SK-N-MC (cell line): Measurements from ENCODE around the gene DHX9.

Experiments used
- DNase-seq: peaks from one replicate; pipeline ENCODE4 v3.0.0-alpha.2; 2011; ENCODE audit warnings: low read depth, low spot score
- H3K27ac ChIP-seq: fragments of 200-600 bp; sonication (generic); 2 replicates; pipeline ENCODE4 v1.5.1; 2016; ENCODE audit warnings: mixed run types
- H3K36me3 ChIP-seq: fragments of 200-600 bp; sonication (generic); 2 replicates; pipeline ENCODE4 v1.6.1; 2017; ENCODE audit warnings: antibody characterized with exemption, low read length, mixed read lengths; ENCODE audit not compliant: insufficient read depth
- H3K4me3 ChIP-seq: fragments of 200-600 bp; sonication (generic); 2 replicates; pipeline ENCODE4 v1.5.1; 2016
- H3K9ac ChIP-seq: fragments of 200-600 bp; sonication (generic); 2 replicates; pipeline ENCODE4 v1.8.0; 2017; ENCODE audit warnings: mixed run types, mixed read lengths; ENCODE audit not compliant: insufficient read length
- H3K9me3 ChIP-seq: fragments of 200-600 bp; sonication (generic); 2 replicates; pipeline ENCODE4 v1.6.1; 2017; ENCODE audit warnings: low read depth, mild to moderate bottlenecking, antibody characterized with exemption, low read length, moderate library complexity, mixed read lengths
- EZH2 ChIP-seq: fragments of 200-600 bp; sonication (generic); IDR thresholded peaks from one replicate; pipeline ENCODE4 v1.6.1; 2017; ENCODE audit warnings: antibody characterized with exemption
- FOXP2 ChIP-seq: optimal IDR thresholded peaks from 2 replicates; pipeline ENCODE3; 2011; ENCODE audit warnings: mild to moderate bottlenecking, moderate library complexity; ENCODE audit not compliant: insufficient read depth; ENCODE audit errors: extremely low read length, control extremely low read depth
- POLR2AphosphoS5 ChIP-seq: IDR thresholded peaks from 2 replicates; pipeline ENCODE4 v1.6.1; 2012; ENCODE audit warnings: mild to moderate bottlenecking, low read depth, low read length, borderline replicate concordance

Gene DHX9

DNA sequence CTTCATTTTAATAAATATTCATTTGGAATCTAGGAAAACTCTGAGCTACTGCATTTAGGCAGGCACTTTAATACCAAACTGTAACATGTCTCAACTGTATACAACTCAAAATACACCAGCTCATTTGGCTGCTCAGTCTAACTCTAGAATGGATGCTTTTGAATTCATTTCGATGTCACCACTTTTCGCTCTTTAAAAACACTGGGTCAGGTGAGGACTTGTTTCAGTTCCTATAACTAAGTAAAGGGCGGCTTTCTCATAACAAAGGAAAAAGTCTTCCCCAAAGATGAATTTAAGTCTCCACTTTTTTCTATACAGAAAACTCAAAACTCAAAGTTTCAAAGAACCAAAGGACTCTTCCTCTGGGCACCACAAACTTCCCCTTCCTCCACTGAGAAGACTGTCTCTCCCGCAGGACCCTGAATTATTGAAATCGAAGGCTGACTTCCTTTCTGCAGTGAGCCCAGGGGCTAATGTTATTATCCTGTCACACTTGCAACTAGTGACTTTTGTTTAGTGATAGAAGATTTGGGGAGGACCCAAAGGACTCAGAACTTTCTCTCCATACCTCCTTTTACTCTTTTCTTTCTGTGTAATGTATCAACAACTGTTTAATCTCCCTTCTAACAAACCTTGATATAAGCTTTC, 9.7 kb upstream of the DHX9 start:
- Histone ChIP-seq H3K27ac (no peak overlapping the region), H3K36me3 (no peaks in the 10 kb centered on the region), H3K4me3 (peak overlapping the region; percentile 26; the same call in 1 of the 2 replicates), H3K9ac (peak overlapping the region; percentile 2), H3K9me3 (no peaks in the 10 kb centered on the region)
- DNase-seq: no peak
- TF ChIP-seq EZH2: no peak
- TF ChIP-seq POLR2AphosphoS5: no peak
- no peak for TF ChIP-seq FOXP2

DNA sequence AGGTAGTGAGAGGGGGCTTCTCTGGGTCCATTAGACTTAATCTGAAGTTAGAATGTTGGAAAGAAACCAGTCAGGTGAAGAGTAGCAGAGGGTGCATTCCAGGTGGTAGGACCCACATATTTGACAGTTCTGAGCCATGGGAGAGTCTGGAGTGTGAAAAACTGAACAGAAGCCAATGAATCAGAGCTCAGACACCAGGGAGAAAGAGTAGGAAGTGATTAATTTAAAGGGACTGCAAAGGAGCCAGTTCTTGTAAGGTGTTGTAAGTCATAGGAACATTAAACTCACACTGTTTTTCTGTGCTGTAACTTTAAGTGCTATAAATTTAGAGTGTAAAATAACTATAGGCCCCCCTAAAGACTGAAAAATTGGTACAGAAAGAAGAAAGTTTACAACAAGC, 5.9 kb upstream of the DHX9 start:
- Histone ChIP-seq H3K9me3 (no peaks in the 10 kb centered on the region), H3K9ac (no peak overlapping the region), H3K36me3 (no peaks in the 10 kb centered on the region), H3K4me3 (no peak overlapping the region), H3K27ac (no peak overlapping the region)
- no peak for DNase-seq
- TF ChIP-seq POLR2AphosphoS5 (no peak), EZH2 (no peak), FOXP2 (no peak)

DNA sequence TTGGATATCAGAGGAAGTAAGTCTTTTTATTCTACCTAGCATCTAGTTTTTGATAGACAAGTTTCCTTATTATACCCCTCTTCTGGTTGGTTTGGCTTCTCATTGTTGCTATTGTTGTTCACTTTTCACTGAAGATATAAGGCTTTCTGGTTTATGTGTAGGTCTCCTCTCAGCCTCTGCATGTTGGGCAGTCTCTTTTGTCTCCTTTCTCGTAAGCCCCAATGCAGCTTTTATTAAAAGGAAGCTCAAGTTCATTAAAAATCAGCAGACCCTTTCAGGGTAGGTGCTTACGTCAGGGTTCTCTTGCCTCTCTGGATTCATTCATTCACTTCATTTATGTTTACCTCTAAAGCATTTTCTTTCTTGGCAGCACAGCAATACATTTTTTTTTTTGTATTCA, 4.8 kb upstream of the DHX9 start:
- H3K36me3 ChIP-seq: no peaks in the 10 kb centered on the region
- no peak for DNase-seq
- H3K9ac ChIP-seq: no peak overlapping the region
- no peak for TF ChIP-seq FOXP2
- no peak for TF ChIP-seq EZH2
- TF ChIP-seq POLR2AphosphoS5: no peak
- H3K9me3 ChIP-seq: no peaks in the 10 kb centered on the region
- H3K27ac ChIP-seq: no peak overlapping the region
- no peak overlapping the region for H3K4me3 ChIP-seq

DNA sequence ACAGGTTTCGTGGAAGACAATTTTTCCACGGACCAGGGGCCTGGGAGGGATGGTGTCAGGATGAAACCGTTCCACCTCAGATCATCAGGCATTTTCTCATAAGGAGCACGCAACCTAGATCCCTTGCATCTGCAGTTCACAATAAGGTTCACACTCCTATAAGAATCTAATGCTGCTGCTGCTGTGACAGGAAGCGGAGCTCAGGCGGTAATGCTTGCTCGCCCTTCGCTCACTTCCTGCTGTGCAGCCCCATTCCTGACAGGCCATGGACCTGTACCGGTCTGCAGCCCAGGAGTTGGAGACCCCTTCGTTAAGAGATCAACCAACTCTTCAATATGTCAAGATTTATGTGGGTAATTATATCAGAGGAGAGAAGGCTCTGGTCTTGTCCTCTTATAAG, 3.3 kb upstream of the DHX9 start:
- Histone ChIP-seq H3K9ac (no peak overlapping the region), H3K36me3 (peaks cover 9% of the 10 kb centered on the region), H3K27ac (no peak overlapping the region), H3K4me3 (no peak overlapping the region), H3K9me3 (no peaks in the 10 kb centered on the region)
- DNase-seq: no peak
- TF ChIP-seq POLR2AphosphoS5 (no peak), FOXP2 (no peak), EZH2 (no peak)

DNA sequence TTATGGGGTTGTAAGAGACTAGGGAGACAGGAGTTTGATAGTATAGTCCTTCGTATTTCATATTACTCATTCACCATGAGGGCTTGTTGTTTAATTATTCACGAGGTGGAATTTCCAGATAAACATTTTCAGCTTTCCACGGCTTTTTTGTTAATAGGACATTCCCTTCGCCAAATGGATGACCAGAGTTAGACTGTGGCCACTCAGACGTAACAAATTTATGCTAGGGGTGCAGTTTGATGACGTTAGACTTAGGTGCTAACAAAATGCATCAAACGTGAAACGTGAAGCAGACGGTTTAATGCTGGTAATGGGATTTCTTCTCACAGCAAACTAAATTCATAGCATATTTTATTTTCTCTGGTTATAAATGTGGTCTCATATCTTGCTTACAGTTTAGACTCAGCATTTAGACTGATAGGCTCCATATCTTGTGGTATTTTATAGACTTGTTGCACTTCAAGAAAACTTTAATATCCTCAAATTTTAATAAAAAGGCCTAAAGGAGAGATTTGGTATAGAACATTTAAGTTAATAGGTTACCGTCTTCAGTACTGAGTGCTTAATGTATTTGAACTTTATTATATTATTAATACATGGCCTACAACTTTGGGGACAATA, 2.3 kb downstream of the DHX9 start:
- TF ChIP-seq FOXP2: no peak
- TF ChIP-seq EZH2: no peak
- peak; percentile 27; the same call in 1 of the 2 replicates for TF ChIP-seq POLR2AphosphoS5
- Histone ChIP-seq H3K36me3 (peaks cover 65% of the 10 kb centered on the region), H3K9me3 (no peaks in the 10 kb centered on the region), H3K27ac (no peak overlapping the region), H3K9ac (peak overlapping the region; percentile 98), H3K4me3 (peak overlapping the region; percentile 87)
- DNase-seq: no peak

DNA sequence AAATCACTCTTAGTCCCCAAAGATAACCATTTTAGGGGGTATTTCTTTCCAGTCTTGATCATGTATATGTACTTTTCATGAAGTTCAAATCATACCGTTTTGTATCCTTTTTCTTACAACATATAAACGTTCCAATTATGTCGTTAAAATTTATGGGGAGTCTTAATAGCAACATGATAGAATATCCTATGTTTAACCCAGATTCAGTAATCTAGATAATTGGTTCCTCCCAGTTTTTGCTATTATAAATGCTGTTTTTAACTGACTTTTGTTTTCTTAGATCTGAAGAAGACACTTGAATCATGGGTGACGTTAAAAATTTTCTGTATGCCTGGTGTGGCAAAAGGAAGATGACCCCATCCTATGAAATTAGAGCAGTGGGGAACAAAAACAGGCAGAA, 3.1 kb downstream of the DHX9 start:
- Histone ChIP-seq H3K9ac (peak overlapping the region; percentile 98), H3K27ac (0 out of 2 replicates have a peak overlapping the region, but pooled peaks have one; percentile 34), H3K4me3 (peak overlapping the region; percentile 87), H3K36me3 (peaks cover 73% of the 10 kb centered on the region), H3K9me3 (no peaks in the 10 kb centered on the region)
- DNase-seq: no peak
- TF ChIP-seq FOXP2 (no peak), POLR2AphosphoS5 (no peak), EZH2 (no peak)

DNA sequence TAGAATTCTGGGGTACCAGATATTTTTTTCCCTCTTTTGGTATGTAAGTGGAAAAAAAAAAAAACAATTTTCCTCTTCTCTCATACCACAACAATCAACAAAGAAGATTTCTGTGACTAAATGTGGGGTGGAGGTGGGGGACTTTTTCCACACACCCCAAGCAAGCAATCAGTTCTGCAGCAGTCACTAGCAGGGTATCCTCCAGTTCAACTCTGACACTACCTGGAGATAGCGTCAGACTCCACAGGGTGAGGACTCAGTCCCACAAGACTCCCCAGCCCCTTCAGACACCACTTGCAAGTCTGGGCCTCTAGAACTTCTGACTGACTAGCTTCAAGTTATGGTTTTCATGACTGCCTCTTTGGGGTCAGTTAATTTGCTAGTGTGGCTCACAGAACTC, 6.2 kb downstream of the DHX9 start:
- H3K9ac ChIP-seq: no peak overlapping the region
- peaks cover 99% of the 10 kb centered on the region for H3K36me3 ChIP-seq

DNA sequence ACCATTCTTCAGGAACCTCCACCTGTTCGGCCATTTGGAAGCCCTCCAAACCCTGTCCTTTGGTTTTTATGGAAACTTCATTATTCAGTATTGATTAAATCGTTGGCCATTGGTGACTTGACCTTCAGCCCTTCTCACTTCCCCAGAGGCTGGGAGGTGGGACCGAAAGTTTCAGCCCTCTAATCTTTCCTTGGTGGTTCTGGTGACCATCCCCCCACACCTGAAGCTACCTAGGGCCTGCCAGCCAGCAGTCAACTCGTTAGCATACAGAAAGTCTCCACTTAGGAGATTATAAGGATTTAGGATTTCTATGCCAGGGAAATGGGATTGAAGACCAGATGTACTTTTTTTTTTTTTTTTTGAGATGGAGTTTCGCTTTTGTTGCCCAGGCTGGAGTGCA, 6.7 kb downstream of the DHX9 start:
- peaks cover 99% of the 10 kb centered on the region for H3K36me3 ChIP-seq

More for the DNA sequence above, 6.2 kb downstream of the DHX9 start:
- no peak for DNase-seq
- Histone ChIP-seq H3K27ac (no peak overlapping the region), H3K4me3 (no peak overlapping the region), H3K9me3 (no peaks in the 10 kb centered on the region)
- no peak for TF ChIP-seq EZH2
- no peak for TF ChIP-seq POLR2AphosphoS5
- no peak for TF ChIP-seq FOXP2

DNA sequence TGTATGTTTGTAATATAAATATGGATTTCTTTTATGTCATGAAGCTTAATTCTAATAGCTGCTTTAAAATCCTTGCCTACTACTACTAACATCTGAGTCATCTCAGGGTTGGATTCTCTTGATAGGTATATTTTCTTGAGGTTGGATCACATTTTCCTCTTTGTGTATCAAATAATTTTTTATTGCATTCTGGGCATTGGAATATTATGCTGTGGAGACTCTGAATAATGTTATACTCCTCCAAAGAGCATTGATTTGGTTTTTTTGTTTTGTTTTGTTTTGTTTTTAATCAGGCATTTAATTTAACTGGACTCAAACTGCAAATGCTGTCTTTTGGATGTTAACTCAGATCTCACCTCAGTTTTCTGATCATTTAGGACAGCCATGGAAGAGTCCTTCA, 8.0 kb downstream of the DHX9 start:
- TF ChIP-seq EZH2: no peak
- TF ChIP-seq POLR2AphosphoS5: no peak
- TF ChIP-seq FOXP2: no peak
- H3K27ac ChIP-seq: no peak overlapping the region
- no peak overlapping the region for H3K9ac ChIP-seq
- H3K9me3 ChIP-seq: no peaks in the 10 kb centered on the region
- H3K36me3 ChIP-seq: peaks cover 99% of the 10 kb centered on the region
- H3K4me3 ChIP-seq: no peak overlapping the region
- no peak for DNase-seq

More for the DNA sequence above, 6.7 kb downstream of the DHX9 start:
- DNase-seq: no peak
- Histone ChIP-seq H3K9ac (no peak overlapping the region), H3K9me3 (no peaks in the 10 kb centered on the region), H3K27ac (no peak overlapping the region), H3K4me3 (no peak overlapping the region)
- no peak for TF ChIP-seq POLR2AphosphoS5
- no peak for TF ChIP-seq EZH2
- no peak for TF ChIP-seq FOXP2
